ENCODE results near the gene PDCD1.

Gene PDCD1

DNA sequence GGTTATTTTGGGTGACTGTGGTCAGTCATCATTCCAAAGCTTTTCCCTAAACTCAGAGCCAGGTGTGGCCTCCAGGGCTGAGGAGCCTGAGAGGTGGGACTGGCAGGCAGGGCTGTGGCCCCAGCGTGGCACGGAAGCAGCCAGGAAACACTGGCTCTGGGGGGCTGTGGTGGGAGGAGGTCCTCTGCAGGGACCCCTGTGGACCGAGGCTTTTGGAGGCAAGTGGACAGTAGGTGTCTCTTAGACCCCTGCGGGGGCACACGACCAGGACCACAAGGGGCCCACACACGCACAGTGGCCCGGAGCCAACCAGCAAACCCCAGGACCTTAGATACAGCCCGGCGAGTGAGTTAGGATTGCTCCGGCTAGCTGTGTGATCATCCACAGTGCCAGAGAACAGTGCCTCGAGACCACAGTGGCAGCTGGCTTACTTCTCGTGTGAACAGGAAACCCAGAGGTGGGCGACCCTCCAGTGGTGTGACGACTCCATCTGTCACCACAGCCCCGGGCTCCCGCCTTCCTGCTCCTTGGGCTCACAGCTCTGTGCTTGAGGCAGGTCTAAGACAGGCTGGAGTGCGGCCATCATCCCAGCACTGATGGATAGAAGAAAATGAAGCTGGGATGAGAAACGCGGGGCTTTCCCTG, 9.2 kb upstream of the PDCD1 start:
- H3K4me1 ChIP-seq (ENCODE audit: control insufficient read depth, insufficient read depth, low read length), result no peaks in the 10 kb centered on the region
- POLR2A ChIA-PET, result interaction anchor here (0.5 to 1.1 kb wide), 2 partner anchors 188 to 242 kb away, joined by 3 read pairs; no protein-coding TSS in a partner anchor
- no peaks in the 10 kb centered on the region for H3K9me3 ChIP-seq (ENCODE audit: control insufficient read depth, insufficient read depth, low read depth, low read length)
- no peak overlapping the region for H3K27ac ChIP-seq (ENCODE audit: extremely low read depth, low read depth, low read length)
- CTCF ChIA-PET, result interaction anchor here (0.7 to 2.5 kb wide), 4 partner anchors 11 to 386 kb away, joined by 3 to 19 read pairs (median 4); no protein-coding TSS in a partner anchor
- TF ChIP-seq SCRT2 (tag by site-specific recombination; IDR thresholded peaks at IDR 0.05) (no peak), ZIC2 (tag by site-specific recombination; IDR thresholded peaks at IDR 0.05) (peak; percentile 32; the same call in 1 of the 2 replicates), ZNF530 (tag by site-specific recombination; IDR thresholded peaks at IDR 0.05; ENCODE audit: low read depth) (no peak), GLIS1 (tag by site-specific recombination; IDR thresholded peaks at IDR 0.05) (peak; percentile 67), SP2 (tag by site-specific recombination; IDR thresholded peaks at IDR 0.05) (no peak), ZNF132 (tag by site-specific recombination; IDR thresholded peaks at IDR 0.05; ENCODE audit: borderline replicate concordance) (no peak), ZNF692 (tag by site-specific recombination; IDR thresholded peaks at IDR 0.05) (no peak)
- no peak overlapping the region for H3K4me3 ChIP-seq (ENCODE audit: low read depth, low read length)
- no peaks in the 10 kb centered on the region for H3K36me3 ChIP-seq (ENCODE audit: control insufficient read depth in 2 of 2, insufficient read depth in 1 of 2, low read length in 2 of 2)

DNA sequence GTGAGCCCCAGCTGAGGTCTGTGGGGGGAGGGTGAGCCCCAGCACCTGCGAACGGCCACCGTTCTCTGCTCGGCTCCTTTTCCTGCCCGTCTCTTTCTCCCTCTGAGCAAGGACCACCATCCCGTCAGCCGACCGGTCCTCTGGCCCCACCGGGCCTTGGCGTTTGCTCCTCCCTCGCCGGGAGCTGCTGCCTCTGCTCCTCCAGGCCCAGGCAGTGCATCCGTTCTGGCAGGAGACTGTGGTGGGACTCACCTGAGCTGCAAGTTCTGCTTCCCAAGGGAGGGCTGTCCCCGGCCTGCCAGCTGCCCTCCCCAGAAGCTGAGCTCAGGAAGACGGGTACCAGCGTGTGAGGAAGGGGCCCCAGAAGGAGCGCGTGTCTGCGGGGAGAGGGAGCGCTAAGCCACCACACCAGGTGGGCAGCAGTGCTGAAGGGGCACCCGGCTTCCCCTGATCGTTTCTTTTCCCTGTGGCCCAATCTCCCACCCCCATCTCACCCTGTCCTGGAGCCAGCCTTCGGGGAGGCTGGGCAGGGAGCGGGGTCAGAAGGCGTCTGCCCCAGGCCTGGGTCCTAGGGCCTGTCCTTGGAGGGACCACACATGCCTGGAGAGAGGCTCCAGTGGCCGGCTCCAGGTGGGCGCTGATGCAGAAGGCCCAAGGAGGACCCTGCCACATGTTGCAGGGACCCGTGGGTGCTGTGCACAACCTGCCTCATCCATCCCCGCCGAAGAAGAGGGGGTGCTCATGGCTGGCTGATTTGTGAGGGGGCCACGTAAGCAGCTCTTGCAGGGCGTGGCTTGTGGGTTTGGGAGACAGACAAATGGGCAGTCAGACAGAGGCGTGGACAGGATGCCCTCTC, 8.3 kb upstream of the PDCD1 start:
- Histone ChIP-seq H3K36me3 (ENCODE audit: control insufficient read depth in 2 of 2, insufficient read depth in 1 of 2, low read length in 2 of 2) (no peaks in the 10 kb centered on the region), H3K4me1 (ENCODE audit: control insufficient read depth, insufficient read depth, low read length) (no peaks in the 10 kb centered on the region), H3K27ac (ENCODE audit: extremely low read depth, low read depth, low read length) (no peak overlapping the region), H3K4me3 (ENCODE audit: low read depth, low read length) (no peak overlapping the region), H3K9me3 (ENCODE audit: control insufficient read depth, insufficient read depth, low read depth, low read length) (no peaks in the 10 kb centered on the region)
- POLR2A ChIA-PET, result interaction anchor here (0.6 to 0.8 kb wide), 2 partner anchors 165 to 931 kb away, joined by 3 to 4 read pairs; partner anchors contain the start of gene ING5
- TF ChIP-seq EGR2 (tag by site-specific recombination; IDR thresholded peaks at IDR 0.05; ENCODE audit: low read depth), result no peak
- CTCF ChIA-PET, result interaction anchor here (0.6 to 2.5 kb wide), 3 partner anchors 12 to 973 kb away, joined by 3 to 19 read pairs (median 3); no protein-coding TSS in a partner anchor

DNA sequence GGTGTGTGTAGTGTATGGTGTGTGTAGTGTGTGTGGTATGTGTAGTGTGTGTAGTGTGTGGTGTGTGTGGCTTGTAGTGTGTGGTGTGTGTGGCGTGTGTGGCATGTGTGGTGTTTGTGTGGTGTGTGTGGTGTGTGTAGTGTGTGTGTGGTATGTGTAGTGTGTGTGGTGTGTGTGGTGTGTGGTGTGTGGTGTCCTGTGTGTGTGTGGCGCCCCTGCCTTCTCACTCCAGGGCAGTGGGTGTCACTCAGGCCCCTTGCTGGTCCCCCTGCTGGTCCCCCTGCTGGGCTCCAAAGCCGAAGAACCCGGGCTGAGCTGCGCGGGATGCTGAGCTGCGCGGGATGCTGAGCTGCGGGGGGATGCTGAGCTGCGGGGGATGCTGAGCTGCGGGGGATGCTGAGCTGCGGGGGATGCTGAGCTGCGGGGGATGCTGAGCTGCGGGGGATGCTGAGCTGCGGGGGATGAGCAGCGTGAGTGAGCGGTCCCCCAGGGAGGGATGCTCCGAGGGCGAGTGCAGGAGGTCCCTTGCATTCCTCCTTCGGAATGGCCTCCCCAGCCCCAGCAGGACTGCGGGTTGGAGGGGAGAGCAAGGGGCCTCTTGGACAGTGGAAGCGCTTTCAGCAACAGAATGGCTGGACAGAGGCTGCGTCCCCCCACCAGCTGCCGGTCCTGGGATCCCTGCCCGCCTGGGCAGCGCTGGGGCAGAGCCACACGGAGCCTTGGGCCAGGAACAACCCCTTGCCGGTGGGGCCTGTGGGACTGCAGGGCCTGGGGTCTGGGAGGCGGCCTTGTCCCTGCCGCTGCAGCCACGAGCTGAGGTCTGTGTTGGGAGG, 7.5 kb upstream of the PDCD1 start:
- Histone ChIP-seq H3K9me3 (ENCODE audit: control insufficient read depth, insufficient read depth, low read depth, low read length) (no peaks in the 10 kb centered on the region), H3K36me3 (ENCODE audit: control insufficient read depth in 2 of 2, insufficient read depth in 1 of 2, low read length in 2 of 2) (no peaks in the 10 kb centered on the region), H3K4me3 (ENCODE audit: low read depth, low read length) (no peak overlapping the region), H3K4me1 (ENCODE audit: control insufficient read depth, insufficient read depth, low read length) (no peaks in the 10 kb centered on the region), H3K27ac (ENCODE audit: extremely low read depth, low read depth, low read length) (no peak overlapping the region)
- ChIA-PET CTCF (no interaction called here), POLR2A (interaction anchor here (0.6 to 0.8 kb wide), 2 partner anchors 164 to 930 kb away, joined by 3 to 4 read pairs; partner anchors contain the start of gene ING5)
- TF ChIP-seq PATZ1 (tag by site-specific recombination; IDR thresholded peaks at IDR 0.05) (0 out of 2 replicates have a peak, but pooled peaks have one; percentile 30), ZNF2 (tag by site-specific recombination; IDR thresholded peaks at IDR 0.05) (0 out of 2 replicates have a peak, but pooled peaks have one; percentile 43), ZNF423 (tag by site-specific recombination; IDR thresholded peaks at IDR 0.05) (peak; percentile 69; the same call in 1 of the 2 replicates), GLIS1 (tag by site-specific recombination; IDR thresholded peaks at IDR 0.05) (peak; percentile 99), PRDM1 (tag by site-specific recombination; IDR thresholded peaks at IDR 0.05) (no peak), TRIM28 (IDR thresholded peaks at IDR 0.05; ENCODE audit: borderline replicate concordance, low read length) (no peak; the same call in 1 of the 2 replicates), YY1 (tag by site-specific recombination; IDR thresholded peaks at IDR 0.05) (no peak), ZBTB48 (tag by site-specific recombination; IDR thresholded peaks at IDR 0.05) (no peak; the same call in 1 of the 2 replicates), ZNF157 (tag by site-specific recombination; IDR thresholded peaks at IDR 0.05) (no peak)
- TF ChIP-seq, protein P1, sequence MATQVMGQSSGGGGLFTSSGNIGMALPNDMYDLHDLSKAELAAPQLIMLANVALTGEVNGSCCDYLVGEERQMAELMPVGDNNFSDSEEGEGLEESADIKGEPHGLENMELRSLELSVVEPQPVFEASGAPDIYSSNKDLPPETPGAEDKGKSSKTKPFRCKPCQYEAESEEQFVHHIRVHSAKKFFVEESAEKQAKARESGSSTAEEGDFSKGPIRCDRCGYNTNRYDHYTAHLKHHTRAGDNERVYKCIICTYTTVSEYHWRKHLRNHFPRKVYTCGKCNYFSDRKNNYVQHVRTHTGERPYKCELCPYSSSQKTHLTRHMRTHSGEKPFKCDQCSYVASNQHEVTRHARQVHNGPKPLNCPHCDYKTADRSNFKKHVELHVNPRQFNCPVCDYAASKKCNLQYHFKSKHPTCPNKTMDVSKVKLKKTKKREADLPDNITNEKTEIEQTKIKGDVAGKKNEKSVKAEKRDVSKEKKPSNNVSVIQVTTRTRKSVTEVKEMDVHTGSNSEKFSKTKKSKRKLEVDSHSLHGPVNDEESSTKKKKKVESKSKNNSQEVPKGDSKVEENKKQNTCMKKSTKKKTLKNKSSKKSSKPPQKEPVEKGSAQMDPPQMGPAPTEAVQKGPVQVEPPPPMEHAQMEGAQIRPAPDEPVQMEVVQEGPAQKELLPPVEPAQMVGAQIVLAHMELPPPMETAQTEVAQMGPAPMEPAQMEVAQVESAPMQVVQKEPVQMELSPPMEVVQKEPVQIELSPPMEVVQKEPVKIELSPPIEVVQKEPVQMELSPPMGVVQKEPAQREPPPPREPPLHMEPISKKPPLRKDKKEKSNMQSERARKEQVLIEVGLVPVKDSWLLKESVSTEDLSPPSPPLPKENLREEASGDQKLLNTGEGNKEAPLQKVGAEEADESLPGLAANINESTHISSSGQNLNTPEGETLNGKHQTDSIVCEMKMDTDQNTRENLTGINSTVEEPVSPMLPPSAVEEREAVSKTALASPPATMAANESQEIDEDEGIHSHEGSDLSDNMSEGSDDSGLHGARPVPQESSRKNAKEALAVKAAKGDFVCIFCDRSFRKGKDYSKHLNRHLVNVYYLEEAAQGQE (tag by site-specific recombination; IDR thresholded peaks at IDR 0.05), result peak; percentile 85
- TF ChIP-seq, protein P2, sequence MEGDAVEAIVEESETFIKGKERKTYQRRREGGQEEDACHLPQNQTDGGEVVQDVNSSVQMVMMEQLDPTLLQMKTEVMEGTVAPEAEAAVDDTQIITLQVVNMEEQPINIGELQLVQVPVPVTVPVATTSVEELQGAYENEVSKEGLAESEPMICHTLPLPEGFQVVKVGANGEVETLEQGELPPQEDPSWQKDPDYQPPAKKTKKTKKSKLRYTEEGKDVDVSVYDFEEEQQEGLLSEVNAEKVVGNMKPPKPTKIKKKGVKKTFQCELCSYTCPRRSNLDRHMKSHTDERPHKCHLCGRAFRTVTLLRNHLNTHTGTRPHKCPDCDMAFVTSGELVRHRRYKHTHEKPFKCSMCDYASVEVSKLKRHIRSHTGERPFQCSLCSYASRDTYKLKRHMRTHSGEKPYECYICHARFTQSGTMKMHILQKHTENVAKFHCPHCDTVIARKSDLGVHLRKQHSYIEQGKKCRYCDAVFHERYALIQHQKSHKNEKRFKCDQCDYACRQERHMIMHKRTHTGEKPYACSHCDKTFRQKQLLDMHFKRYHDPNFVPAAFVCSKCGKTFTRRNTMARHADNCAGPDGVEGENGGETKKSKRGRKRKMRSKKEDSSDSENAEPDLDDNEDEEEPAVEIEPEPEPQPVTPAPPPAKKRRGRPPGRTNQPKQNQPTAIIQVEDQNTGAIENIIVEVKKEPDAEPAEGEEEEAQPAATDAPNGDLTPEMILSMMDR (tag by site-specific recombination; IDR thresholded peaks at IDR 0.05), result peak; percentile 35; the same call in 1 of the 2 replicates

Measured in HEK293 (cell line).